HepG2 (cell line): ENCODE results near the gene BTBD19. TPM values are rescaled to one million over a fixed set of nuclear protein-coding genes. Genes with fewer than 3 reads are reported as not detected.

Experiments
- ARNT2 ChIP-seq: sonication (generic); formaldehyde crosslinking; IDR thresholded peaks from 2 replicates; pipeline ENCODE4 v1.8.0; 2022; ENCODE audit warnings: mild to moderate bottlenecking, low read depth, missing genetic modification reagents, moderate library complexity
- ATF7-NPFF ChIP-seq: sonication (generic); formaldehyde crosslinking; IDR thresholded peaks from 2 replicates; pipeline ENCODE4 v1.8.1; 2023; ENCODE audit warnings: mild to moderate bottlenecking, low read depth, missing genetic modification reagents, moderate library complexity
- DRAP1 ChIP-seq: IDR thresholded peaks from 2 replicates; pipeline ENCODE4 v1.6.1; 2016; ENCODE audit warnings: missing genetic modification reagents, missing compliant biosample characterization
- ESRRA ChIP-seq: sonication (generic); formaldehyde crosslinking; IDR thresholded peaks from 2 replicates; pipeline ENCODE4 v1.5.1; 2020; ENCODE audit warnings: mild to moderate bottlenecking, low read depth, missing genetic modification reagents
- GABPA ChIP-seq, 2 experiments: IDR thresholded peaks; 2 replicates each; pipeline ENCODE4 v1.6.1; 2011 to 2016; ENCODE audit warnings: low read depth in 2 of 2, low read length in 1 of 2, missing biosample characterization in 1 of 2, missing genetic modification characterization in 1 of 2
- GZF1 ChIP-seq: sonication (generic); formaldehyde crosslinking; IDR thresholded peaks from 2 replicates; pipeline ENCODE4 v1.5.1; 2020; ENCODE audit warnings: mild to moderate bottlenecking, missing genetic modification reagents
- HMG20A ChIP-seq: IDR thresholded peaks from 2 replicates; pipeline ENCODE4 v1.6.1; 2016; ENCODE audit warnings: borderline replicate concordance
- IRF2 ChIP-seq: IDR thresholded peaks from 2 replicates; pipeline ENCODE4 v1.6.1; 2018; ENCODE audit warnings: missing genetic modification reagents, missing compliant biosample characterization
- JUN ChIP-seq: sonication (generic); formaldehyde crosslinking; IDR thresholded peaks from 2 replicates; pipeline ENCODE4 v1.4.0; 2020; ENCODE audit warnings: mild to moderate bottlenecking, missing genetic modification reagents
- KLF13 ChIP-seq: sonication (generic); formaldehyde crosslinking; IDR thresholded peaks from 2 replicates; pipeline ENCODE4 v1.4.0; 2020; ENCODE audit warnings: mild to moderate bottlenecking, missing genetic modification reagents
- KLF16 ChIP-seq, 2 experiments: sonication (generic) in 1 of 2; formaldehyde crosslinking in 1 of 2; IDR thresholded peaks; 2 replicates each; pipeline versions ENCODE4 v1.6.1 to v1.8.0; 2016 to 2023; ENCODE audit warnings: missing genetic modification reagents in 2 of 2, missing compliant biosample characterization in 1 of 2
- NFYB ChIP-seq: sonication (generic); formaldehyde crosslinking; IDR thresholded peaks from 2 replicates; pipeline ENCODE4 v1.4.0; 2020; ENCODE audit warnings: missing genetic modification reagents
- POGK ChIP-seq: sonication (generic); formaldehyde crosslinking; conservative IDR thresholded peaks from 2 replicates; pipeline ENCODE4 v1.8.0; 2022; ENCODE audit warnings: mild to moderate bottlenecking, moderate library complexity, missing genetic modification reagents
- SALL1 ChIP-seq: sonication (generic); formaldehyde crosslinking; IDR thresholded peaks from 2 replicates; pipeline ENCODE4 v1.8.0; 2022; ENCODE audit warnings: mild to moderate bottlenecking, missing genetic modification reagents
- SCMH1 ChIP-seq: sonication (generic); formaldehyde crosslinking; IDR thresholded peaks from 2 replicates; pipeline ENCODE4 v1.9.0; 2021; ENCODE audit warnings: missing genetic modification reagents, mild to moderate bottlenecking, borderline replicate concordance
- SOX5 ChIP-seq: IDR thresholded peaks from 2 replicates; pipeline ENCODE4 v1.6.1; 2016; ENCODE audit warnings: borderline replicate concordance
- SOX6 ChIP-seq, 2 experiments: fragments of 450-650 bp in 1 of 2; sonication (generic) in 1 of 2; formaldehyde crosslinking in 1 of 2; IDR thresholded peaks; 2 replicates each; pipeline versions ENCODE4 v1.4.0 to v1.6.1; 2017 to 2020; ENCODE audit warnings: antibody characterized with exemption in 1 of 2, mild to moderate bottlenecking in 1 of 2, missing genetic modification reagents in 1 of 2
- SP140L ChIP-seq: sonication (generic); formaldehyde crosslinking; IDR thresholded peaks from 2 replicates; pipeline ENCODE4 v1.4.0; 2020; ENCODE audit warnings: missing genetic modification reagents, borderline replicate concordance
- YEATS2 ChIP-seq: sonication (generic); formaldehyde crosslinking; IDR thresholded peaks from 2 replicates; pipeline ENCODE4 v1.4.0; 2020; ENCODE audit warnings: missing genetic modification reagents, borderline replicate concordance
- YEATS4 ChIP-seq: sonication (generic); formaldehyde crosslinking; IDR thresholded peaks from 2 replicates; pipeline ENCODE4 v1.4.0; 2020; ENCODE audit warnings: missing genetic modification reagents, borderline replicate concordance
- ZFP1 ChIP-seq: IDR thresholded peaks from 2 replicates; pipeline ENCODE4 v1.6.1; 2016
- ZNF136 ChIP-seq: sonication (generic); formaldehyde crosslinking; IDR thresholded peaks from 2 replicates; pipeline ENCODE4 v1.8.1; 2022; ENCODE audit warnings: low read depth, mild to moderate bottlenecking, moderate library complexity, missing genetic modification reagents
- ZNF383 ChIP-seq: sonication (generic); formaldehyde crosslinking; IDR thresholded peaks from 2 replicates; pipeline ENCODE4 v1.4.0; 2020; ENCODE audit warnings: missing genetic modification reagents, mild to moderate bottlenecking, borderline replicate concordance
- ZNF460 ChIP-seq: sonication (generic); formaldehyde crosslinking; IDR thresholded peaks from 2 replicates; pipeline ENCODE4 v1.5.1; 2020; ENCODE audit warnings: missing genetic modification reagents, mild to moderate bottlenecking, borderline replicate concordance
- ZNF572 ChIP-seq: sonication (generic); formaldehyde crosslinking; IDR thresholded peaks from 2 replicates; pipeline ENCODE4 v1.5.1; 2020; ENCODE audit warnings: mild to moderate bottlenecking, missing genetic modification reagents
- ZNF576 ChIP-seq: sonication (generic); formaldehyde crosslinking; IDR thresholded peaks from 2 replicates; pipeline ENCODE4 v1.4.0; 2020; ENCODE audit warnings: mild to moderate bottlenecking, missing genetic modification reagents
- ZNF598 ChIP-seq: sonication (generic); formaldehyde crosslinking; IDR thresholded peaks from 2 replicates; pipeline ENCODE4 v1.5.1; 2020; ENCODE audit warnings: mild to moderate bottlenecking, missing genetic modification reagents, borderline replicate concordance
- ZNF776 ChIP-seq: sonication (generic); formaldehyde crosslinking; IDR thresholded peaks from 2 replicates; pipeline ENCODE4 v1.4.0; 2020; ENCODE audit warnings: mild to moderate bottlenecking, missing genetic modification reagents
- ZNF883 ChIP-seq: sonication (generic); formaldehyde crosslinking; IDR thresholded peaks from 2 replicates; pipeline ENCODE4 v1.5.1; 2020; ENCODE audit warnings: mild to moderate bottlenecking, missing genetic modification reagents; ENCODE audit errors: not compliant biosample characterization
- polyA plus RNA-seq, 8 experiments: library from polyadenylated mRNA; depleted of rRNA in 3 of 8; stranded (reverse) in 7 of 8; unstranded in 1 of 8; fragments of >200 nt; fragmentation: Illumina TruSeq in 4 of 8; extraction: Trizol in 4 of 8; gene quantifications; 2 replicates each; pipeline versions ENCODE4 v1.2.1 to v1.2.3, GENCODE V29; 2011 to 2016; ENCODE audit warnings: low read depth in 4 of 8, missing spikeins in 1 of 8, mixed read lengths in 1 of 8; ENCODE audit not compliant: insufficient read depth in 1 of 8
- total RNA-seq, 5 experiments: library from RNA; depleted of rRNA; stranded (reverse); fragments of >200 nt; fragmentation: Illumina TruSeq; extraction: Trizol; gene quantifications; 2 replicates each; pipeline ENCODE4 v1.2.3, GENCODE V29; 2016; ENCODE audit warnings: low read depth in 1 of 5

The BTBD19 gene
- total and polyA plus RNA-seq, 2 of the 13 experiments (the other 11 are each of a cell fraction or from before 2014, with no cell fraction given), result 2.7 to 6.7 TPM

DNA sequence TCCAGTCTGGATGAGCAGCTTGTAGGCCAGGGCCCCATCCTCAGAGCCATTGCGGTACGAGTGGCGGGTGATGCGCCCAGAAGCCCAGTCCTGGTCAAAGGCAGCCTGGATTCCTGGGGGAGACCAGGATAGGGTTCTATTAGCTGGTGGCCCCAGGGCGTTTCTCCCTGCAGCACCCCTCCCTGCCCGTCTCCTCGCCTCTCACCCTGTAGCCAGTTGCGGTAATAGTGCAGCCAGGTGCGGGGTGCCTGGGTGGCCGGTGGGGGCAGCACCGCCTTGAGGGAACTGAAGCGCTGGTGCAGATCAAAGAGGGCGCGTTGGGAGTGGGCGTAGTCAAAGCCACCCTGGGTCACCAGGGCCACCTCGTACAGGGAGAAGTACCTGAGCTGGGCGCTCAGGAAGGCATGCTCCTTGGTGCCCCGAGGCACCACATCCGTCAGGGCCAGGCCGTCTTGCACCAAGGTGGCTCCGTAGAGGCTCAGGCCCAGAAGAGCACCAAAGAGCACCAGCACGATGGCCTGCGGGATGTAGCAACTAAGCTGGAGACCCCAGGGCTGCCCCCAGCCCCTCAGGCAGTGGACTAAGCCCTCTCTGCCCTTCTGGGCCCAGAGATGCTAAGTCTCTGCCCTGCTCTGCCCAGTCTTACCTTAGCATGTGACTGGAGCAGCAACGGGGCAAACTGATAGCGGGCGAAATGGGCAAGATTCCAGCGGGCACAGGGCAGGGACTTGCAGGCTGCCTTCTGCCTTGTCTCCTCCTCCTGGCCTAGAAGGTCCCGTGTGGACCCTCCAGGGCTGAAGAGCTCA is 19.1 kb downstream of the BTBD19 start (continued):
- TF ChIP-seq POGK (peak; percentile 74), SCMH1 (no peak), ZNF383 (CRISPR knock-in tag) (no peak), ZNF776 (CRISPR knock-in tag) (peak; percentile 72; the same call in 1 of the 2 replicates), SOX6 (IDR thresholded peaks at IDR 0.05) (no peak), SOX6 (CRISPR knock-in tag; IDR thresholded peaks at IDR 0.05) (peak; percentile 61), GZF1 (no peak), SP140L (CRISPR knock-in tag) (no peak), YEATS2 (no peak), HMG20A (CRISPR knock-in tag) (no peak), ZFP1 (no peak), GABPA (IDR thresholded peaks at IDR 0.05; ENCODE audit: low read depth, low read length) (no peak), GABPA (CRISPR knock-in tag; IDR thresholded peaks at IDR 0.05; ENCODE audit: low read depth) (no peak), IRF2 (CRISPR knock-in tag) (peak; percentile 41; the same call in 1 of the 2 replicates), ZNF598 (CRISPR knock-in tag) (peak; percentile 89; the same call in 1 of the 2 replicates), SALL1 (peak; percentile 57; the same call in 1 of the 2 replicates), ZNF572 (CRISPR knock-in tag) (peak; percentile 83; the same call in 1 of the 2 replicates), YEATS4 (CRISPR knock-in tag) (no peak), ZNF460 (CRISPR knock-in tag) (no peak), DRAP1 (CRISPR knock-in tag) (peak; percentile 68; the same call in 1 of the 2 replicates), ZNF883 (CRISPR knock-in tag) (peak; percentile 76), ATF7-NPFF (CRISPR knock-in tag) (peak; percentile 65; the same call in 1 of the 2 replicates), ESRRA (CRISPR knock-in tag) (peak; percentile 26; the same call in 1 of the 2 replicates), NFYB (CRISPR knock-in tag) (no peak), JUN (CRISPR knock-in tag) (no peak), ZNF576 (CRISPR knock-in tag) (no peak), KLF13 (CRISPR knock-in tag) (0 out of 2 replicates have a peak, but pooled peaks have one; percentile 1), SOX5 (CRISPR knock-in tag) (peak; percentile 37; the same call in 1 of the 2 replicates), ARNT2 (CRISPR knock-in tag) (no peak; the same call in 1 of the 2 replicates), ZNF136 (CRISPR knock-in tag) (no peak; the same call in 1 of the 2 replicates), KLF16 (CRISPR knock-in tag; IDR thresholded peaks at IDR 0.05) (no peak)
